ENCODE results near the gene IQGAP1. TPM values are rescaled to one million over a fixed set of nuclear protein-coding genes. Genes with fewer than 3 reads are reported as not detected.

Gene IQGAP1
- total RNA-seq, 1 experiment from 2014 or later: 113 TPM

DNA sequence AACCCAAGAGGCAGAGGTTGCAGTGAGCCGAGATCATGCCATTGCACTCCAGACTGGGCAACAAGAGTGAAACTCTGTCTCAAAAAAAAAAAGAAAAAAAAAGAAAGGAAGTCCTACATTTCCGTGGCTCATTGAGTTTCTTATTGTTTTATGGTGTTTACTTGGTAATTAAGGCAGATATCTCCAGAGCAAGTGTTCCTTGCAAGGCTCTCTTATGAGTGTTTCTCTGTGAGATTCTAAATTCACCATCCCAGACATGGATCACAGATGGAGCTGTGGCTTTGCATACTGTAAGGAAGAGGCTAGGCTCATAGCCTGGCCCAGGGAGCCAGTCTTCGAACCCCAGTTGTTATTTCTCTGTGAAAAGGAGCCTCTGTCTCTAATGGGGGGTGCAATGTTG lies 53.0 kb downstream of the IQGAP1 start (continued):
- TF ChIP-seq YY1 (IDR thresholded peaks at IDR 0.05; ENCODE audit: extremely low read depth, insufficient replicate concordance, low read depth, low read length) (no peak), SRF (IDR thresholded peaks at IDR 0.05; ENCODE audit: low read depth) (no peak)

DNA sequence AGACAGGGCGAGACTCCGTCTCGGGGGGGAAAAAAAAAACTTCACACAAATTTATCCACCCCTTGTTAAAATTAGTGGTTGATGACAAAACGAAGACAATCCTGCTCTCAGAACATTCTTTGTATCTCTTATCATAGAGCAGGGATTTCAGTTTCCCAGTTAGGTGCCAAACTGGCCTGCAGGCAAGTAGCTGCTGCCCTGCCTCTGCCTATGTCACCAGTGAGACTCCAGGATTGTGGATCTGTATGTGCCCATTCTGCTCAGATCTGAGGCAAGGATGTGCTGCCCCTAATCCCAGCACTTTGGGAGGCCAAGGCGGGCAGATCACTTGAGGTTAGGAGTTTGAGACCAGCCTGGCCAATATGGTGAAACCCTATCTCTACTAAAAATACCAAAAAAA lies 54.4 kb downstream of the IQGAP1 start:
- TF ChIP-seq, protein P1, sequence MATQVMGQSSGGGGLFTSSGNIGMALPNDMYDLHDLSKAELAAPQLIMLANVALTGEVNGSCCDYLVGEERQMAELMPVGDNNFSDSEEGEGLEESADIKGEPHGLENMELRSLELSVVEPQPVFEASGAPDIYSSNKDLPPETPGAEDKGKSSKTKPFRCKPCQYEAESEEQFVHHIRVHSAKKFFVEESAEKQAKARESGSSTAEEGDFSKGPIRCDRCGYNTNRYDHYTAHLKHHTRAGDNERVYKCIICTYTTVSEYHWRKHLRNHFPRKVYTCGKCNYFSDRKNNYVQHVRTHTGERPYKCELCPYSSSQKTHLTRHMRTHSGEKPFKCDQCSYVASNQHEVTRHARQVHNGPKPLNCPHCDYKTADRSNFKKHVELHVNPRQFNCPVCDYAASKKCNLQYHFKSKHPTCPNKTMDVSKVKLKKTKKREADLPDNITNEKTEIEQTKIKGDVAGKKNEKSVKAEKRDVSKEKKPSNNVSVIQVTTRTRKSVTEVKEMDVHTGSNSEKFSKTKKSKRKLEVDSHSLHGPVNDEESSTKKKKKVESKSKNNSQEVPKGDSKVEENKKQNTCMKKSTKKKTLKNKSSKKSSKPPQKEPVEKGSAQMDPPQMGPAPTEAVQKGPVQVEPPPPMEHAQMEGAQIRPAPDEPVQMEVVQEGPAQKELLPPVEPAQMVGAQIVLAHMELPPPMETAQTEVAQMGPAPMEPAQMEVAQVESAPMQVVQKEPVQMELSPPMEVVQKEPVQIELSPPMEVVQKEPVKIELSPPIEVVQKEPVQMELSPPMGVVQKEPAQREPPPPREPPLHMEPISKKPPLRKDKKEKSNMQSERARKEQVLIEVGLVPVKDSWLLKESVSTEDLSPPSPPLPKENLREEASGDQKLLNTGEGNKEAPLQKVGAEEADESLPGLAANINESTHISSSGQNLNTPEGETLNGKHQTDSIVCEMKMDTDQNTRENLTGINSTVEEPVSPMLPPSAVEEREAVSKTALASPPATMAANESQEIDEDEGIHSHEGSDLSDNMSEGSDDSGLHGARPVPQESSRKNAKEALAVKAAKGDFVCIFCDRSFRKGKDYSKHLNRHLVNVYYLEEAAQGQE (IDR thresholded peaks at IDR 0.05; ENCODE audit: low read depth): no peak
- no peaks in the 10 kb centered on the region for H4K20me1 ChIP-seq (ENCODE audit: insufficient read depth)
- ChIA-PET POLR2A (no interaction called here), RAD21 (ENCODE audit: low non-redundant PET in 1 of 2, low total read pairs in 2 of 2, uncharacterized antibody in 2 of 2, unreplicated experiment in 2 of 2) (no interaction called here), CTCF (no interaction called here)
- ATAC-seq (no peak), DNase-seq (ENCODE audit: low read depth, low spot score) (no peak)
- H3K9ac ChIP-seq (ENCODE audit: low read length): no peak overlapping the region
- no peaks in the 10 kb centered on the region for H3K9me3 ChIP-seq (ENCODE audit: control insufficient read depth in 1 of 2, insufficient read depth in 1 of 2, low read depth in 1 of 2, low read length in 2 of 2)
- H3K4me2 ChIP-seq (ENCODE audit: low read length): no peak overlapping the region
- H3K4me1 ChIP-seq (ENCODE audit: control insufficient read depth in 1 of 2, insufficient read depth in 2 of 2, low read length in 2 of 2): no peaks in the 10 kb centered on the region
- H3K27me3 ChIP-seq (ENCODE audit: insufficient read depth, low read length): no peaks in the 10 kb centered on the region
- intact Hi-C loops (cut with micrococcal nuclease): no loop called here
- H3K36me3 ChIP-seq (ENCODE audit: control insufficient read depth in 1 of 2, insufficient read depth in 2 of 2, low read length in 2 of 2): peaks cover 10 to 13% of the 10 kb centered on the region in 2 experiments; a peak in 3 of 4 replicates
- no TSS peak for BruUV-seq (replicated peaks)
- H3K4me3 ChIP-seq (replicated peaks in 1 of 2; ENCODE audit: low read depth in 1 of 2, low read length in 2 of 2): no peak overlapping the region
- peaks cover 5% of the 10 kb centered on the region; the same call in 1 of the 2 replicates for H3K79me2 ChIP-seq (ENCODE audit: insufficient read depth, low read length)
- H3K27ac ChIP-seq (ENCODE audit: low read depth, low read length): no peak overlapping the region
- no peaks in the 10 kb centered on the region for H3K9me2 ChIP-seq (ENCODE audit: insufficient read depth)
- no peak overlapping the region for H2AFZ ChIP-seq (ENCODE audit: low read depth, low read length, poor library complexity, severe bottlenecking)
